Suppressor macrophage (primary cell): ENCODE results near the gene DNAJB6.
A peak's percentile ranks its signal among the peaks of the same experiment; 100 is the strongest.

ENCODE experiments used
- DNase-seq, 4 experiments: peaks; one replicate each; pipeline ENCODE4 v3.0.0-alpha.2; 2020 to 2022

DNAJB6 gene

DNA sequence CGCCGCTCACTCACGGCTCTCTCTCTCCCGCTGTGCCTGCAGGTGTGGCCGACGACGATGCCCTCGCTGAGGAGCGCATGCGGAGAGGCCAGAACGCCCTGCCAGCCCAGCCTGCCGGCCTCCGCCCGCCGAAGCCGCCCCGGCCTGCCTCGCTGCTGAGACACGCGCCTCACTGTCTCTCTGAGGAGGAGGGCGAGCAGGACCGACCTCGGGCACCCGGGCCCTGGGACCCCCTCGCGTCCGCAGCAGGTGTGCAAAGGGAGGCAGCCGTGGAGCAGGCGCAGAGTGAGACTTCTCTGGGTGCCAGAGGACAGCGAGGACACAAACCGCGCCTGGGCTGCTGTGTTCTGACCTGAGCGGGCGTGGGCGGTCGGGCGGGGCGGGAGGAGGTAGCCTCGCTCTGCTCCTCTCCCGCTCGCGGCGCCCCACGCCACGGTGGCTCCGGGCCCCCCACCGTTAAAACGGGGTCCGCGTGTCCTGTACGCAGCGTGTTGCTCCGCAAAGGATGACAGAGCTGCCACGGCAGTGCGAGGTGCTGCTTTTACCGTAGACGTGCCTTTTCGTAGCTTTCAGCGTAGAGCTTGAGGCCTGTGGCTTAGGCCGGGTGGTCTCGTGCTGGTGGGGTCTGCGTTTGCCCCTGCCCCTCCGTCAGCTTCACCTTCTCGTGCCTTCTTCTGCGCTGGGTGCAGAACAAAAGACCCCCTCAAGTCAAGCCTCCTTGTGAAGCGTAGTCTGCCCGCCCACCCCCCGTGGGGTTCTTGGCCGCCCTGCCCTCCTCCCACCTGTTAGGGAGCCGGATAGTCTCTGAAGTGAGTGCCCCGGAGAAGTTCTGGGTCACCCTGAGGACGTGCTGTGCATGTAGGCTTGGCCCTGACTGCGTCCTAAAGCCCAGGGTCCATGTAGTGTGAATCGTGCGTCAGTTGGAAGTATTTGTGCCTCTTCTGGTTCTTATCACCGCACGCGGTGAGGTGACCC, 73.2 kb downstream of the DNAJB6 start:
- no peak for DNase-seq

DNA sequence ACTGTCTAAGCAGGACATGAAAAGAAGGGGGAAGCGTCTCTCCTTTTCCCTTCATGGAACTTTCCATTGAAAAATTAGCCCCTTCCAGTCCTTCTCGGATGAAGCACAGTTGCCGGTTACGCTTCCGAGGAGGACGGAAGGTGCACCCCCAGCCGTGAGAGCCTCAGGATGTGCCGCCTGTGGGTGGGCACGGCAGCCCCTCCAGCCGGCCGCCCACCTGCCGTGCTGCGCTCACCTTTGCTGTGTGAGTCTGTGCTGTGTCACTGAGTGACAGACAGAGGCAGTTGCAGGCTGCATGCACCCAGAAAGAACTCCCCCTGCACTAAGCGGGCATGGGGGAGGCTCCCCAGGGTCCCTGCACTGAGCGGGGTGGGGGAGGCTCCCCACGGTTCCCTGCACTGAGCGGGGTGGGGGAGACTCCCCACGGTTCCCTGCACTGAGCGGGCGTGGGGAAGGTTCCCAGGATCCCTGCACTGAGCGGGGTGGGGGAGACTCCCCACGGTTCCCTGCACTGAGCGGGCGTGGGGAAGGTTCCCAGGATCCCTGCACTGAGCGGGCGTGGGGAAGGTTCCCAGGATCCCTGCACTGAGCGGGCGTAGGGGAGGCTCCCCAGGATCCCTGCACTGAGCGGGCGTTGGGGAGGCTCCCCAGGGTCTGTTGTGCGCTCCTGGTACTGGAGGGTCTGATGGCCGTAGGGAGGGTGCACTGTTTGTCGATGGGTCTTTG, 74.2 kb downstream of the DNAJB6 start:
- DNase-seq = no peak

DNA sequence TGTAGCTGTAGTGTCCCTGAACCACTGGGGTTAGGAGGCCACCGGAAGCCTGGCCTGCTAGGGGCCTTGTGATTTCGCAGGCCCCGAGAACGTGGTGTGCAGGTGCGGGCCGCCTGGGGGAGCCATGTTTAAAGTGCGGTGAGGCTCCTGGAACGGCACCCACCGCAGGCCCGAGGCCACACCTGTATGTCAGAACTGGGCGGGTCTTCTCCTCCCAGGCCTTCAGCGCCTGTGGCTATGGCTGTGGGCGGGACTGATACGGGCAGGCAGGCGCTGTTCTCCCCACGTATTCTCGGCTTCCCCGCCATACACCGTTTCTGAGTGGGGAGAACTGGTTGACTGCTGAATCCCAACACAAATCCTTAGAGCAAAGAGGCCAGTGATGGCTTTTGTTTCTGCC, 74.8 kb downstream of the DNAJB6 start:
- DNase-seq = no peak

DNA sequence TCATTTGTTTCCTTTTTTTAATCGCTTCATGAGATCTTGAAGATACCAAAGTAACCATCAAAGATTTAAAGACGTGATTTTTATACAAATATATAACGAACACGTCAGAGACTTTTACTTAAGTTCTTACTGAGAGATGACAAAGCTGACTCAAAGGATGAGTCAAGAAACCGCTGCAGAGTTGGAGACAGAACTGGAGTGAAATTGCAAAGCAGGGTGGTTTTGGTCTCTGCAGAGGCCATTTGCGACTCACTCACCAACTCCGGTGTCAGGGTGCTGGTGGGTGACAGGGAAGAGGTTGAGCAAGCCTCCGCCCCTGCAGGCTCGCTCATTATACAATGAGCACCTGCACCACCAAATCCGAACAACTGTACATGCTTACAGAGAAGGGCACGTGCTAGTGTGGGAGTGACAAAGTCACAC, 75.2 kb downstream of the DNAJB6 start:
- DNase-seq = peak; percentile 28 to 61 (median 48)

DNA sequence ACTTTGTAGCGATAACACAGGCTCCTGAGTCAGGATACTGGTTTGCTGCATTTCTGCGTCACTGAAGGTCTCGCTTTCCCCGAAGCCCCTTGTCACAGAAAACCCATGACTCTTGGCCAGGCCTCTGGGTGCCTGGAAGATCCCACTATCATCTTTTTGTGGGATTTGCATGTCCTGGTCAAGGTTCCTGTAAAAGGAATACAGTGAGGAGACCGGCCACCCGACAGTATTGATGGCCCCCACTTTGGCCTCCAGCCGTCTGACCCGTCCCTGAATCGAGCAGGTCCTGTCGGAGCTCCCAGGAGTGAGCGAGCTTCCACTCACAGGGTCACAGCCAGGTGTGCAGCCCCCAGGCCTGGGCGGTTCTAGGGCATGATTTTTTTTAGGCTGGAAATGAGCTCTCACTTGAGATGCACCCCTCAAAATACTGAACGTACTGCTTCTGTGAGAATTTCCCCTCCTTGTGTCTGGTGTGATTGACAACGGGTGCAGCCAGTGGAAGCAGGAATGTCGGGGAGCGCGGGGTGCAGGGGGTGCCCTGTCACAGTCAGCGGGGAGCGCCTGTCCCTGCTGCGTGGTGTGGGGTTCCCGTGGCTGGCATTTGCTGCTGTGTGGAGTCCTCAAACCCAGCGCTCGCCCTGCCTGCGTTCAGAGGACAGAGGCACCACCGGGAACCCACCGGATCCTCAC, 75.8 kb downstream of the DNAJB6 start:
- DNase-seq = no peak

DNA sequence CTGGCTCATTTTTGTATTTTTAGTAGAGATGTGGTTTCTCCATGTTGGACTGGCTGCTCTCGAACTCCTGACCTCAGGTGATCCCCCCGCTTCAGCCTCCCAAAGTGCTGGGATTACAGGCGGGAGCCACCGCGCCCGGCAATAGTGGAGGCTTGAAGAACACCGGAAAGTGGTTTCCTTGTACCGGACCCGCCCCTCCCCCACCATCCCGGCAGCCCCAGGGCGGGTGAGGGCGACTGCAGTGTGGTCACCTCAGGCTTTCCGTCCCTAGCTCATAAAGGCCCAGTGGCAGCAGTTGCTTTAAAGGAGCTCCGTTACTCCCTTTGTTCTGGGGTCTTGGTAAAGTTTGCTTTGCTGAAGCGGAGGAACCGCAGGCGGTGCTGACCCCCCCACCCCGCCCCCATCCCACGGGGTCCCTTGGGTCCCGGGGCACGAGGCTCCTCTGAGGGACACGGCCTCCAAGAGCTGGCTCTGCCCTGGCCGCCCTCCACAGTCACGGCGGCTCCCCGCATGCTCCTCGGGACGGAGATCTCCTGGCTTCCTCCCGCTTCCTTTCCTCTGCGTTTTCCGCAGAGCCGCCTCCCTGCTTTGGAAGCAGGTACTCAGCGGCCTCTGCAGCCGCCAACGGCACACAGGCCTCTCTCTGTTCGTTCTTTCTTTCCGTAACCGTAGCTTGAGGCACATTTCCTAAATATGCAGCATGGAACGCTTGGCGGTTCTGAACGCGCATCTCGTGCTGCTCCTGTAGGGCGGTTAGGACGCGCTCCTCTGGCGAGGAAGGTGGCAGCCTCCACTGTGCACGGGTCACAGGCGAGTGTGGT, 77.3 kb downstream of the DNAJB6 start:
- no peak for DNase-seq

DNA sequence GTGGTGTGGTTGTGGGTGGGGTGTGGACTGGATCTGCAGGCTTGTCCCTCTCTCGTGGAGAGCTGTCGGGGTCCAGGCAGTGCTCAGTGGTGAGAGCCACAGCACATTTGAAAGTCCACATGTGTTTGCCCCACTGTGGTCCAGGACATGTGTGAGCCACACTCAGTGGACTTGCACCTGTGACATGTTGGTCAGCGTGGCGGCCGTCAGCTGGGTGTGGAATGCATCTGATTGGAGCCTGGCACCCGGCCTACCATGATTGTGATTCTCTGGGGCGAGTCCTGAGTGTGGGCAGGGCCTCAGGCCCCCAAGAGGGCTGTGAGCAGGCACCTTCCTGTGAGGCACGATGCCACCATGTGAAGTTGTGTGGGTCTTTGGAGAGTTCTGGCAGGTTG, 77.9 kb downstream of the DNAJB6 start:
- no peak for DNase-seq

DNA sequence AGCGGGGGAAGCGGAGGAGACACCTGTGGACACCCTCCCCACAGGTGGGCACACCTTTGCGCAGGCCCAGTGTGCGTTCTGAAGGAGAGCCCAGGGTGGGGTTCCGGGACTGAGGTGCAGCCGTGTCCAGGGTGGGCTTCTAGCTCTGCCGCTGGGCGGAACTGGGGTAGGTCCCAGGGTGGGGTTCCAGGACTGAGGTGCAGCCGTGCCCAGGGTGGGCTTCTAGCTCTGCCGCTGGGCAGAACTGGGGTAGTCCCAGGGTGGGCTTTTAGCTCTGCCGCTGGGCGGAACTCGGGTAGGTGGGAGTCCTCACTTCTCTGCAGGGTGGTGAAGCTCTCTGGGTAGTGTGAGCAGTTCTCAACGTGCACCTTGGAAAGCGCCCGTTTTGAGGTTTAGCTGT, 78.7 kb downstream of the DNAJB6 start:
- no peak for DNase-seq

DNA sequence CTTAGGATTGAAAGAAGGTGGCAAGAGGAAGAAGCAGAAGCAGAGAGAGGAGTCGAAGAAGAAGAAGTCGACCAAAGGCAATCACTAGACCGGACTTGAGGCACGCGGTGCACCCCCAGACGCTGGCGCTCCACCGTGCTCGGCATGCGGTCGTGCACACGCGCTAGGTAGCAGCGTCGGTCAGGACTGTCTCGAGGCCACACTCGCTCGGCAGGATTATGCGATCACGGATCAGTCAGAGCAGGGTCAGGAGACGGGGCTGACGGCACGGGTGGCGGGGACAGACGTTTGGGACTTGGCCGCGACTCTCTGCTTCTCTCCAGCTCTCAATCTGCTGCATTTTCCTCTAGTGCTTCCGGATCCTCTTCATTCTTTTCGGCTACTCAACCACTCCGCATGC, 79.2 kb downstream of the DNAJB6 start:
- DNase-seq = no peak

DNA sequence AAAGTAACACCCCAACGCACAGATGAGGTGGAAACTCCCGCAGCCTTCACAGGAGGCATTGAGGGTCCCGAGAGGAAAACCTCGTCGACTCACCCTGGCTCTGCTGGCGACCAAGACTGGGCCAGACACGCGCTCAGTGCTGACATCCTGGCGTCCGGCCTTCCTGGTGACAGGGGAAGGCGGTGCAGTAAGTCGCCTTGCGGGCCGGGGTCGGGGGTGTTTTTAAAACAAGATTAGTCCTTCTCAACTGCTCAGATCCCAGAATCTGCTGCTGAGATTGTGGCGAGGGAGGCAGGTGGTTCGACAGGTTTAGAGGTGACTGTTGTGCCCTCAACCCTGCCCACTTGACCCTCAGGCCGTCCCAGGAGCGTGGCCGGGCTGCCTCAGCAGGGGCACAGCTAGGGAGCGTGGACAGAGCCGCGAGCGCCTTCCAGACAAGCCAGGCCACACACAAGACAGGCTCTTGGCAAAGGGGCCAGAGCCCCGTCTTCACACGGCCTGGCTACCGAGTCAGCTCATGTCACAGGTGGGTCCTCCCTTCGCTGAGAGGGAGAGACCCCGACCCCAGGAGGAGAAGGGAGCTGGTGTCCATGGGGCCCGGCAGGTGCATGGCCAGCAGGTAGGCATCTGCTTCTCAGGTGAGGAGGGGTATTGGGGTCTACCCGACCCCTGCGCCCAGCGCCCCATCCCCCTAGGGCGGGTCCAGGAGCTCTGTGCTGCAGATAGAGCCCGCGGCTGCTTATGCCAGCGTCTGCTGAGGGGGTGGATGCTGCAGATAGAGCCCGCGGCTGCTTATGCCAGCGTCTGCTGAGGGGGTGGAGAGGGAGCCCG, 81.6 kb downstream of the DNAJB6 start:
- no peak for DNase-seq

DNA sequence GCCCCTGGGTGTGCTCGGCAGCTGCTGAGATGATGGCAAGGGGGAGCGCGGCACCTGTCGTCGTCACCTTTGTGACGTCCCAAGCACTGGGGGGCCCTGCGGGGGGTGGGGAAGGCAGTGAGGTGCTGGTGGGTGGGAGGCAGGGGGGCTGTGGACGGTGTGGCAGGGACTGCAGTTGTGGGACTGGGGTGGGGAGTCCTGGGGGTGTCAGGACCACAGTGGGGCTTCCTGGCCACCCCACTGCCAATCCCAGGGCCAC, 82.2 kb downstream of the DNAJB6 start:
- no peak for DNase-seq

DNA sequence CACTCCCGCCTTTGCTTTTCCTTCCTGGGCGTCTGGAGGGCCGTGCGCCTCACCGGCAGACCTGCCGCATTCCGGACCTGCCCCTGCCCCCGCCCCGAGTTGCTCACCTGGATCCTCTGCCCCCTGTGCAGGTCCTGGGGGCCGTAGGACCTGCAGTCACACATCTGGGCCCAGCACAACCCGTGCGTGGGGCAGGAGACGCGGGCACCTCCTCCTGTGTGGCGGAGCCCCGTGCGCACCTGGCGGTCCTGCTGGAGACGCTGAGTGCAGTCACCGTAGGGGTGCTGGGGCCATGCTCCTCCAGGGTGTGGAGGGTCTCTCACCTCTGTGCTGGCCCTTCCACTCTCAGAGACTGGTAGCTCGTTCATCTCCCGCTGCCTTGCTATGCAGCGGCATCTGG, 85.5 kb downstream of the DNAJB6 start:
- DNase-seq = no peak

DNA sequence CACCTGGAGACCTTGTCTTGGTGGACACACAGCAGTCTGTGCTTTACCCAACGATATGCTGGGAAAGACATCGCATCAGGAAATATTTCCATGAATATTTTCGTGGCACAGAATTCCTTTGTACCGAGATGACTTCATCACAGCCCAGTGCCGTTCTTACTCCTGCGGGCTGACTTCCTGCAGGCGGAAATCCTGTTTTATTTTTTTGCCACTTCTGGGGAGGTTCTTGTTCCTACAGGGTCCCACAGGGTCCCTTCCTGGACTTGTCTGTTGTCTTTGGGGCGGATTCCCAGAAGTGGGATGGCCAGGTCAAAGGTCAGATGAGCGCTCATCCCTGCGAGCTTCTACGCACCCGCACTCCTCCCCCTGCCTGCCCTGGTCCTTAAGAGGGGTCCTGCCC, 86.5 kb downstream of the DNAJB6 start:
- DNase-seq = no peak

DNA sequence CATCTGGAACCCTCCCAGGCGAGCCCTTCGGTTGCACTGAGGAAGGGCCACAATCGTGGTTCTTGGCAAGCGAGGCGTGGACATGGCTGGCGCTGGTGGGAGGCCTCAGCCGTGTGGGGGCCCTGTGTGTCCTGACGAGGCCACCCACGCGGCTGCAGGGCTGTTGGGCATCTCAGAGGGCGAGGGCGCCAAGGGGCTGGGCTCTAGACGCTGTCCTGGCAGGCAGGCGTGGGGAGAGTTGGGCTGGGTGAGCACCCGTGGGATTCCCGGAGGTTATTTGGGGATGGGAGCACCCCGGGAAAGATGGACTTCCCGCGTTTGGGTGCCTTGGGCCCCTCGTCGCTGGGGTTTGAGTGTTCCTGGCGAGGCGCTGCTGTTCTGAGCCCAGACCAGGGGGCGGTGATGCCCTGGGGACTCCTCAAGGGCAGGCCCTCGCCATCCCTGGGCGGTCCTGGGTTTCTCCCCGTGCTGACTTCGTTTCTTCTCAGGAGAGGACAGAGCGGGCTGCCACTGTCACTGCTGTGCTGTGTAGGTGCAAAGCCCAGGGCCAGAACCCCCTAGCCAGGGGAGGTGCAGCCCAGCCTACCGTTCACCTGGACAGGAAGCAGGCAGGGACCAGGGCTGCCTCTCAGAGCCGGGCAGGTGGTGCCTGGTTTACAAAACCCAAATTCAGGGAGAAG, 87.2 kb downstream of the DNAJB6 start:
- no peak for DNase-seq

DNA sequence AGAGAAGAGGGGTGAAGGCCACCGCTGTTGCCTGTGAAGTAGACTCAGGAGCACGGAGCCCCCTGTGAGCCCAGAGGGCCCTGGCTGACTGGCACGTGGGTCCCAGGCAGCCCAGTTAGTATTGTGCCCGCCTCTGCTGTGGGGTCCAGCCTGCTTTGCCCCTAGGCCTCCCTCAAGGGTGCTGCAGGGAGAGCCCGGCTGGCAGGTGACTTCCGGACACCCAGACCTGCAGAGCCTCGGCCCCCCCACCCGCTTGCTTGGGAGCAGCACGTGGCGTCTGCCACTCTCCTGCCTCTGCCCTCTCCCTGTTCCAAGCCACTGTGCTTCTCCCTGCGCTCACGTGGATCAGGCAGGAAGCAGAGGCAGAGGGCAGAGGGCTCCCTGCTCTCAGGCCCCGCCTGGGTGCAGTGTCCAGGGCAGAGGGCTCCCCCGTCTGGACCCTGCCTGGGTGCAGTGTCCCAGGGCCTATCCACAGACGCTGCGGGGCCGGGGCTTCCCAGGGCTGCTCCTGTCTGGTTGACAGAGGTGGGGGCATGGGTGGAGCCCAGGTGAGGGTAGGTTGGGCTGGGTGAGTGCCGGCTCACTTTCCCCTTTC, 88.4 kb downstream of the DNAJB6 start:
- DNase-seq = no peak

DNA sequence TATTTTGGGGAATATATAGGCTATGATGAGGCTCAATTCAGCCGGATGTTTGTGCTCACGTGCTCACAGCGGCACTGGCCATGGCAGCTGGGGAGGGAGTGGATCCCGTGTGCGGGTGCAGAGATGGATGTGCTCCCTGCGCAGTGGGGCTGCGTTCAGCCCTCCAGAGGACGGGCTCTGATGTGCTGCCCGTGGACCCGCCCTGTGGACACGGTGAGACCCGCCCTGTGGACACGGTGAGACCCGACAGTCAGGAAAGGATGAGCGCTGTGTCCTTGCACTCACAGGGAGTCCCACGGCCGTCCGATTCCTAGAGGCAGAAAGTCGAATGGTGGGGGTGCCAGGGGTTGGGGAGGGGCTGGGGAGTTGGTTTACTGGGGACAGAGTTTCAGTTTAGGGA, 89.0 kb downstream of the DNAJB6 start:
- no peak for DNase-seq

DNA sequence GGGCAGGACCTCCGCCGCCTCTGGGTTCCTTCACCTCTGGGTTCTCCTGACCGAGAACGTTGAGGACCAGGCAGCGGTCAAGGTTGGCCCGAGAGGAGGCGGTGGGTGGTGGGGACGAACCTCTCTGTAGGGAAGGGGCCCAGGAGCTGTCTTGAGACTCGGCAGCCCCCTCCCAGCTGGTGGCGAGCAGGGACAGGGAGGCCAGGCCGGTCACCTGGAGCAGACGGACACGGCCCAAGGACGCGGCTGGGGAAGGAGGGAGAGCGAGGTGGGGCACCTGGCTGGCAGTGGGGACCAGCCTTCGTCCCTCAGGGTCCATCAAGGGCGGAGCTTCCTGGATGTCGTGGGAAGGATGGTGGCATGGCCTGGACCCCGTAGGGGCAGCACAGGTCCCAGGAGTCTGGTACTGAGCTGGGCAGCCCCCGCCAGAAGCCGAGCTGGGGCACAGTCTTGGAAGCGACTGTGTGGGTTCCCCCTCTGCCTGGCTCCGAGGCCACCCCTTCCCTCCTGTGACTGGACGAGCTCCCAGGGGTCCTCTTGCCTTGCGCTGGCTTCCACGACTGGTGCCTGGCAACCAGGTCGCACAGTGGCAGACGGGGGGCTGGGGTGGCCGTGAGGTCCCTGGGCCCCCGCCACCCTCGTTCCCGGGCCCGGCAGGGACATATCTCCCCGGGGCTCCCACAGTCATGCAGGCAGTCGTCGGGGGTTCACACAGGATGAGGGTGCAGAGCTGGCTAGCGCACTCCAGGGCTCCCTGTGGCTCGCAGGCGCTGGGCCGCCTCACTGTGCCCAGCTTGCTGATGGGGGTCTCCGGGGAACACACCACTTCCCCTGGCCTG, 89.9 kb downstream of the DNAJB6 start:
- DNase-seq = no peak

DNA sequence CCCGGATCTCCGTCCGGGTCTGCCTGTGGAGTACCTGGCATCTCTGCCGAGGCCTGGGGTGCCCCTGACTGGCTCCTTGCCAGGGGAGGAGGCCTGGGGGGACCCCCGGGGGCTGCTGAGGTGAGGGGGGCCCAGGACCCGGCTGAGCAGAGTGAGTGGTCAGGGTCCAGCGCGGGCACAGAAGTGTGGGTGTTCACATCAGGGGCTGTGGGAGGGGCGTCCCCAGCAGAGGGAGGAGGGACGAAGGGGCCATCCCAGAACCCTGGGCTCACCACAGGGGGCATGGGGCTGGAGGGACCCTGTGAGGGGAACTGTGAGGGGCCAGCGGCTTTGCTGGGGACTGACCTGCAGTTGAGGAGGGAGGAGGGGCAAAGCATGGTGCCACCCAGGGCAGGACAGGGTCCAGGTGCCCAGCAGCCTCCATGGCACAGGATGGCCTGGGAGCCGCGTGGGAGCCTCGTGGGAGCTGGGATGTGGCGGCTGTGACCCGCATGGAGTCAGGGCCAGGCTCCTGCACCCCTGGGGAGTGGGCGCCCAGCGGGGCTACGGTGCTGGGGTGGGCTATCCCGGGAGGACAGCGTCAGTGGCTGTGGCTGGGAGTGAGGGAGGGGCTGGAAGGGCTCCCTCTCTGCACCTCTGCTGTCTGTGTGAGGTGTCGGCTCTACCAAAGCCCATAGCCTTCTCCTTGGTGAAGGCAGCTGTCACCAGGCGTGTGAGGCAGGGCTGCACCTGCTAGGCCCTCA, 91.2 kb downstream of the DNAJB6 start:
- DNase-seq = no peak

DNA sequence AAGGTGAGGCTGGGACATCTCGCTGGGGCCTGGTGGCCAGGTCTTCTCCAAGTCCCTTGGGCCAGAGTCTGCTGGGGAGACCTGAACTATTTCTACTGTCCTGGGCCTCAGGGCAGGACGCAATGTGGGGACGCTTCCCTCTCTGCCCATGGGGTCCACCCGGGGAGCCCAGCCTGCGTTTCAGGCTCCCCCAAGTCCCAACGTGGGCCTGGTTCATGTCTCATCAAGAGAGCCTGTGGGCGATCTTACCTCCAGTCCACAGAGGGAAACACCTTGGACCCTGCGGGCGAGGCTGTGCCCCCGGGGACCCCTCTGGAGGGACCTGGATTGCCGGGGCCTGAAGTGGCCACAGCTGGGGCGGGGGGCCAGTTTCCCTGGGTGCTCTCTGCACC, 91.7 kb downstream of the DNAJB6 start:
- DNase-seq = no peak
